HG03378 (cell line): Measurements from ENCODE around the gene OR2A7.
"Not testable (repeated sequence)": the region's sequence is repeated elsewhere in the genome, so short reads cannot be mapped to it uniquely, and the experiment has no call there.

Experiments
- ATAC-seq: cut with Tn5 transposase; IDR thresholded peaks from one replicate; pipeline ENCODE4 v1.9.1; 2021; ENCODE audit warnings: mild to moderate bottlenecking, moderate library complexity; ENCODE audit not compliant: unreplicated experiment

Gene OR2A7

GRCh38 chr7:144264692-144265091, at the start of gene OR2A7:
Gene OR2A7, minus strand, starts transcription at chr7:144264792. Its CDS starts 5,164 bp downstream, at chr7:144259628.
- ATAC-seq = not testable (repeated sequence)

GRCh38 chr7:144311872-144312469, 47.4 kb upstream of the OR2A7 start, which contains the start of gene OR2A1:
Gene OR2A1, plus strand, starts transcription at chr7:144312419. Its CDS starts 5,706 bp downstream, at chr7:144318125.
- ATAC-seq = not testable (repeated sequence)

GRCh38 chr7:144311218-144311617, 46.6 kb upstream of the OR2A7 start:
- ATAC-seq = not testable (repeated sequence)

GRCh38 chr7:144309702-144310101, 45.1 kb upstream of the OR2A7 start:
- not testable (repeated sequence) for ATAC-seq

GRCh38 chr7:144305156-144305555, 40.6 kb upstream of the OR2A7 start:
- ATAC-seq = not testable (repeated sequence)

- not testable (repeated sequence) for ATAC-seq
Observed at GRCh38 chr7:144303607-144304006, 39.0 kb upstream of the OR2A7 start.

- not testable (repeated sequence) for ATAC-seq
Observed at GRCh38 chr7:144302578-144303303, 38.1 kb upstream of the OR2A7 start.

- peak; percentile 67 for ATAC-seq
Observed at GRCh38 chr7:144293794-144294499, 29.4 kb upstream of the OR2A7 start.

GRCh38 chr7:144292384-144293161, 28.0 kb upstream of the OR2A7 start:
- not testable (repeated sequence) for ATAC-seq

GRCh38 chr7:144291607-144292006, 27.0 kb upstream of the OR2A7 start:
- ATAC-seq = not testable (repeated sequence)

- not testable (repeated sequence) for ATAC-seq
Observed at GRCh38 chr7:144287171-144287784, 22.7 kb upstream of the OR2A7 start.

- ATAC-seq = not testable (repeated sequence)
Observed at GRCh38 chr7:144283716-144284115, 19.1 kb upstream of the OR2A7 start.

GRCh38 chr7:144282490-144282889, 17.9 kb upstream of the OR2A7 start:
- not testable (repeated sequence) for ATAC-seq

GRCh38 chr7:144281981-144282380, 17.4 kb upstream of the OR2A7 start:
- ATAC-seq = not testable (repeated sequence)

GRCh38 chr7:144280010-144280409, 15.4 kb upstream of the OR2A7 start:
- not testable (repeated sequence) for ATAC-seq

GRCh38 chr7:144275281-144275680, 10.7 kb upstream of the OR2A7 start:
- ATAC-seq = not testable (repeated sequence)

- not testable (repeated sequence) for ATAC-seq
Observed at GRCh38 chr7:144269188-144269587, 4.6 kb upstream of the OR2A7 start, which contains the start of gene CTAGE8. Gene CTAGE8, minus strand, starts transcription at chr7:144269288. Its CDS starts 38 bp downstream, at chr7:144269250.

- not testable (repeated sequence) for ATAC-seq
Observed at GRCh38 chr7:144262128-144262527, 2.5 kb downstream of the OR2A7 start.

- ATAC-seq = not testable (repeated sequence)
Observed at GRCh38 chr7:144259067-144259466, 5.5 kb downstream of the OR2A7 start.

- no peak for ATAC-seq
Observed at GRCh38 chr7:144256112-144256511, 8.5 kb downstream of the OR2A7 start.
